GM12878 (cell line): ENCODE data around the gene GPX7. TPM values are rescaled to one million over a fixed set of nuclear protein-coding genes. Genes with fewer than 3 reads are reported as not detected.

ENCODE experiments used
- ATAC-seq: fragments of 200-7000 bp; cut with Tn5 transposase; 3 replicates; pipeline ENCODE4 v1.9.1; 2020; ENCODE audit warnings: mild to moderate bottlenecking, moderate library complexity
- BruUV-seq: library from RNA; stranded (reverse); fragments of 400-500 nt; replicated peaks from 2 replicates; lab custom pipeline; 2021; lab: Mats Ljungman, UMichigan
- CTCF ChIA-PET: fragments of 300-600 bp; sonication (Branson Sonifier 250); formaldehyde crosslinking; extraction: SDS; loops from one replicate; lab custom pipeline; 2021; ENCODE audit warnings: inconsistent platforms; lab: Yijun Ruan, JAX
- POLR2A ChIA-PET: fragments of 350-600 bp; formaldehyde crosslinking; extraction: SDS; loops from one replicate; lab custom pipeline; 2021; ENCODE audit warnings: inconsistent platforms; lab: Charles Lee
- RAD21 ChIA-PET: fragments of 300-600 bp; sonication (Branson Sonifier 250); formaldehyde crosslinking; loops from one replicate; lab custom pipeline; 2023; ENCODE audit warnings: antibody characterized with exemption; ENCODE audit not compliant: unreplicated experiment; lab: Charles Lee
- SMC1A ChIA-PET: fragments of 300-600 bp; sonication (Branson Sonifier 250); formaldehyde crosslinking; loops from one replicate; lab custom pipeline; 2023; ENCODE audit not compliant: unreplicated experiment, uncharacterized antibody; lab: Charles Lee
- DNase-seq: peaks from one replicate; pipeline ENCODE4 v3.0.0-alpha.2; 2011; ENCODE audit warnings: low read depth, low spot score
- FAIRE-seq: peaks from 3 replicates; lab custom pipeline; 2011; peaks lifted over from hg19 to GRCh38; lab: Jason Lieb, UNC
- H2AFZ ChIP-seq: 2 replicates; pipeline ENCODE4 v1.6.0; 2011; ENCODE audit warnings: low read depth, low read length, control low read depth; ENCODE audit not compliant: control insufficient read depth
- H3K27ac ChIP-seq: 2 replicates; pipeline ENCODE4 v1.5.1; 2011; ENCODE audit warnings: control low read depth; ENCODE audit not compliant: control insufficient read depth, insufficient read depth
- H3K27me3 ChIP-seq, 2 experiments: replicated peaks in 1 of 2; 2 replicates each; pipeline versions ENCODE4 v1.6.0 to v1.6.1; 2011; ENCODE audit warnings: low read length in 1 of 2; ENCODE audit not compliant: control insufficient read depth in 2 of 2, insufficient read depth in 2 of 2
- H3K36me3 ChIP-seq, 2 experiments: 2 replicates each; pipeline ENCODE4 v1.5.1; 2011; ENCODE audit warnings: low read length in 1 of 2; ENCODE audit not compliant: control insufficient read depth in 2 of 2, insufficient read depth in 2 of 2
- H3K4me1 ChIP-seq: 2 replicates; pipeline ENCODE4 v1.6.1; 2011; ENCODE audit warnings: mild to moderate bottlenecking, low read length, moderate library complexity, mixed read lengths; ENCODE audit not compliant: control insufficient read depth, insufficient read depth
- H3K4me2 ChIP-seq: 2 replicates; pipeline ENCODE4 v1.6.0; 2011; ENCODE audit warnings: control low read depth; ENCODE audit not compliant: control insufficient read depth, insufficient read depth
- H3K4me3 ChIP-seq: fragments of 200-600 bp; sonication (generic); 2 replicates; pipeline ENCODE4 v1.5.1; 2016
- H3K79me2 ChIP-seq: 2 replicates; pipeline ENCODE4 v1.6.0; 2011; ENCODE audit warnings: low read length; ENCODE audit not compliant: control insufficient read depth, insufficient read depth
- H3K9ac ChIP-seq: 2 replicates; pipeline ENCODE4 v1.8.0; 2011; ENCODE audit warnings: low read length, control low read depth, mixed read lengths; ENCODE audit not compliant: control insufficient read depth, insufficient read depth
- H3K9me3 ChIP-seq: replicated peaks from 3 replicates; pipeline ENCODE4 v1.5.1; 2011; ENCODE audit warnings: mild to moderate bottlenecking, low read length; ENCODE audit not compliant: control insufficient read depth, insufficient read depth
- H4K20me1 ChIP-seq: 2 replicates; pipeline ENCODE4 v1.6.0; 2011; ENCODE audit not compliant: control insufficient read depth, insufficient read depth
- BMI1 ChIP-seq: fragments of 450-650 bp; IDR thresholded peaks from 2 replicates; pipeline ENCODE4 v1.6.1; 2016; ENCODE audit warnings: mild to moderate bottlenecking, moderate library complexity, borderline replicate concordance
- EGR1 ChIP-seq, 2 experiments: IDR thresholded peaks; 1 replicate in 1 of 2; 2 replicates in 1 of 2; pipeline ENCODE4 v1.6.1; 2011 to 2012; ENCODE audit warnings: low read depth in 2 of 2, low read length in 2 of 2, borderline replicate concordance in 1 of 2, mild to moderate bottlenecking in 1 of 2, moderate library complexity in 1 of 2
- NBN ChIP-seq: fragments of 450-650 bp; IDR thresholded peaks from 2 replicates; pipeline ENCODE4 v1.6.1; 2016
- SPI1 ChIP-seq: IDR thresholded peaks from 2 replicates; pipeline ENCODE4 v1.6.1; 2011; ENCODE audit warnings: low read depth, mild to moderate bottlenecking, low read length, moderate library complexity, borderline replicate concordance; ENCODE audit not compliant: insufficient read depth
- WGBS: methylation state at CpG from one replicate; pipeline ENCODE4 v1.1.6; 2016; ENCODE audit warnings: low lambda C conversion rate; ENCODE audit not compliant: insufficient replicate concordance, insufficient coverage; ENCODE audit errors: missing lambda C conversion rate; 5-methylcytosine and 5-hydroxymethylcytosine counted together
- in situ Hi-C: fragments of 300-500 bp; cut with MboI; formaldehyde crosslinking; loops from 9 replicates; pipeline ENCODE4 v1.14.3; 2018; ENCODE audit warnings: mixed read lengths
- intact Hi-C: fragments of 100-400 bp; cut with micrococcal nuclease; formaldehyde crosslinking; loops from one replicate; pipeline ENCODE4 v1.14.2; 2022; ENCODE audit not compliant: unreplicated experiment
- polyA plus RNA-seq, 11 experiments: library from polyadenylated mRNA; depleted of rRNA in 4 of 11; unstranded in 6 of 11; stranded (reverse) in 5 of 11; fragments of >200 nt; fragmentation: Nextera tagmentation in 4 of 11; fragmentation: Illumina TruSeq in 1 of 11; extraction: Ambion mirVana in 4 of 11; extraction: Trizol in 1 of 11; gene quantifications; 1 replicate in 1 of 11; 2 replicates in 10 of 11; pipeline versions ENCODE4 v1.2.1 to v1.2.3, GENCODE V29; 2011 to 2016; ENCODE audit warnings: inconsistent platforms in 2 of 11, missing spikeins in 2 of 11, low read depth in 1 of 11
- total RNA-seq, 4 experiments: library from RNA; depleted of rRNA in 3 of 4; stranded (reverse); fragments of >200 nt in 3 of 4; fragmentation: Illumina TruSeq in 1 of 4; extraction: Trizol in 1 of 4; gene quantifications; 2 replicates each; pipeline versions ENCODE4 v1.2.1 to v1.2.3, GENCODE V29; 2013 to 2021
- TF ChIP-seq, protein P1 (sequence below): fragments of 450-650 bp; IDR thresholded peaks from 2 replicates; pipeline ENCODE4 v1.6.1; 2016; ENCODE audit warnings: mild to moderate bottlenecking

Gene GPX7
- total and polyA plus RNA-seq, 10 of the 15 experiments (the other 5 are each of a cell fraction or from before 2014, with no cell fraction given) = 1.9 to 4.2 (median 2.5) TPM; not detected in 1

DNA sequence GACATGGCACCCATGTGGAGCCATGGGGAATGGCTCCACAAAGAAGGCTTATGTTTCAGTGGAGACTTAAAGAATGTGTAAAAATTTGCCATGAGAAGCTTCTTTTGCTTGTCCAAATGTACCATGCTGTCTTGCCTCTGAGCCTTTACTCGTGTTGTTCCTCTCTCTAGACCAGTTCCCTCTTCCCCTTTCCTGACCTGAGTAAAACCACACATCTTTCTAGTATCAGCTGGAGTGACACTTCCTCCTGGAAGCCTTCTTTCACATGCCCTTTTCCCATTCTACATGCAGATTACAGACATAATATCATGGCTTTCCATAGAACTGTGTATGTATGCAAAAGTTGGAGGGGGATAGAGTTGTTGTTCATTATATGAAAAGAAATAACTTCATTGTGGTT lies 13.6 kb upstream of the GPX7 start (continued):
- TF ChIP-seq, protein P1, sequence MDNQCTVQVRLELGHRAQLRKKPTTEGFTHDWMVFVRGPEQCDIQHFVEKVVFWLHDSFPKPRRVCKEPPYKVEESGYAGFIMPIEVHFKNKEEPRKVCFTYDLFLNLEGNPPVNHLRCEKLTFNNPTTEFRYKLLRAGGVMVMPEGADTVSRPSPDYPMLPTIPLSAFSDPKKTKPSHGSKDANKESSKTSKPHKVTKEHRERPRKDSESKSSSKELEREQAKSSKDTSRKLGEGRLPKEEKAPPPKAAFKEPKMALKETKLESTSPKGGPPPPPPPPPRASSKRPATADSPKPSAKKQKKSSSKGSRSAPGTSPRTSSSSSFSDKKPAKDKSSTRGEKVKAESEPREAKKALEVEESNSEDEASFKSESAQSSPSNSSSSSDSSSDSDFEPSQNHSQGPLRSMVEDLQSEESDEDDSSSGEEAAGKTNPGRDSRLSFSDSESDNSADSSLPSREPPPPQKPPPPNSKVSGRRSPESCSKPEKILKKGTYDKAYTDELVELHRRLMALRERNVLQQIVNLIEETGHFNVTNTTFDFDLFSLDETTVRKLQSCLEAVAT = no peak
- no peak for TF ChIP-seq EGR1 (IDR thresholded peaks at IDR 0.05; ENCODE audit: borderline replicate concordance in 1 of 2, low read depth in 2 of 2, low read length in 2 of 2)
- TF ChIP-seq SPI1 = peak; percentile 64

DNA sequence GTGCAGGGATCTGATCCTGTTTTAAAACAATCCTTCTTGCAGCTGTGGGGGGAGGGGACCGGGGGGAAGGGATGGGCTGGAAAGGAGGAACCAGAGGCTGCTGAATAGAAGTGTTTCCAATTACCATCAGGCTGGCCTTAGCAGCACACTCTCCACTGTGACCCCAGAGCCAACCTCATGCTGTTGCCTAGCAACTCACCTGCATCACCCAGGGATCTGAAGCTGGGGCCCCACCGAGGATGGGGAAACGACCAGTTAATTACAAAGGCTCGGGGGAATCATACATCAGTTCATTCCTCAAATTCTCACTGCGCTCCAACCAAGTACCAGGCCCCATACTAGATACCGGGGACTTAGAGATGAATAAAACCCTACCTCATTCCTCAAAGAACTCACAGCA lies 11.9 kb upstream of the GPX7 start:
- H3K4me3 ChIP-seq = no peak overlapping the region
- no peaks in the 10 kb centered on the region for H3K9me3 ChIP-seq
- no peak for DNase-seq
- no peaks in the 10 kb centered on the region; the same call in 1 of the 2 replicates for H3K4me1 ChIP-seq
- H2AFZ ChIP-seq = no peak overlapping the region
- H4K20me1 ChIP-seq = no peaks in the 10 kb centered on the region
- ChIA-PET SMC1A (no interaction called here), RAD21 (no interaction called here), POLR2A (no interaction called here), CTCF (no interaction called here)
- no peaks in the 10 kb centered on the region for H3K79me2 ChIP-seq
- H3K4me2 ChIP-seq = no peak overlapping the region
- intact Hi-C loops = no loop called here
- no peak overlapping the region for H3K27ac ChIP-seq
- H3K27me3 ChIP-seq = no peaks in the 10 kb centered on the region; a peak in 1 of 4 replicates
- FAIRE-seq = no peak
- no peaks in the 10 kb centered on the region for H3K36me3 ChIP-seq
- no peak for ATAC-seq
- WGBS = 42% methylated on average over 6 of the region's 6 CpGs
- no peak for TF ChIP-seq NBN
- 0 out of 2 replicates have a peak, but pooled peaks have one; percentile 30 for TF ChIP-seq BMI1
- no TSS peak for BruUV-seq
- in situ Hi-C loops = no loop called here
- H3K9ac ChIP-seq = no peak overlapping the region
